ENCODE results near the gene RARG.

The RARG gene

DNA sequence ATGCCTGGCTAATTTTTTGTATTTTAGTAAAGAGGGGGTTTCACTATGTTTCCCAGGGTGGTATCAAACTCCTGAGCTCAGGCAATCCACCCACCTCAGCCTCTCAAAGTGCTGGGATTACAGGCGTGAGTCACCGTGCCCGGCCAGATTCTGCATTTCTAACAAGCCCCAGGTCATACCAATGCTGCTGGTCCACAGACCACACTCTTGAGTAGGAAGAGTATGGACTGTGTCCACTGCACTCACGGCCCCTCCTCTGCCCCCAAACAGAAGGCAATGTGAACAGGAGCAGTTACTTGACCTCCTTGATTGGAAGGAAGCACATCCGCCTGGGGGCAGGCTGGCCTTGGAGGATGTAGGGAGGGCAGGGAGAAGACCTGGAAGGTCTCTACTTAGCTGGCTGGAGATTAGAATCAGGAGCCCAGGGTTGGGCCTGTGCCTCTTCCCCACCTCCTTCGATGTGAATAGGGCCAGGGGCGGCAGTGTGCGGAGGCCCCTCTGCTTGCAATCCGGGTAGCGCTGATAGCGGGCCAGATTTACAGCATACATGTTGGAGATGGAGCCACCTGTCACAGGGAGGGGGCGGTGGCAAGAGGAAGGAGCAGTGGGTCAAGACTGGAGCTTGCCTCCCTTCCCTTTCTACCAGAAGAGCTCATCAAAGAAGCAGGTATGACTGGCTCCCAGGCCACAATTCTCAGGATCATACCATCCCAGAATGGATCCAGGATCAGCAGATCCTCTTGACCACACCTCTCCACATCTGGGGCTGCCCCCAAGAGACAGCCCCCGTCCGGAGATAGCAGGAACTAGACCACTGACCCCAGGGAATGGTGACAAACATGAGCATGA lies 60.9 kb downstream of the RARG start:
- TF ChIP-seq YY1 (IDR thresholded peaks at IDR 0.05; ENCODE audit: low read depth), result no peak
- TF ChIP-seq CEBPB (IDR thresholded peaks at IDR 0.05), result no peak
- no peak for TF ChIP-seq TEAD4 (IDR thresholded peaks at IDR 0.05)
- no peak for TF ChIP-seq NFIC (IDR thresholded peaks at IDR 0.05)
- no peak for TF ChIP-seq FOXM1 (IDR thresholded peaks at IDR 0.05; ENCODE audit: borderline replicate concordance, low read depth)
- TF ChIP-seq TAF1 (IDR thresholded peaks at IDR 0.05; ENCODE audit: low read depth), result no peak
- TF ChIP-seq, protein P1, sequence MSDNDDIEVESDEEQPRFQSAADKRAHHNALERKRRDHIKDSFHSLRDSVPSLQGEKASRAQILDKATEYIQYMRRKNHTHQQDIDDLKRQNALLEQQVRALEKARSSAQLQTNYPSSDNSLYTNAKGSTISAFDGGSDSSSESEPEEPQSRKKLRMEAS (IDR thresholded peaks at IDR 0.05), result no peak
- no peak for TF ChIP-seq CREB1 (IDR thresholded peaks at IDR 0.05; ENCODE audit: low read depth)
- TF ChIP-seq ZBTB7A (IDR thresholded peaks at IDR 0.05; ENCODE audit: low read depth), result no peak
- no peak for TF ChIP-seq EP300 (IDR thresholded peaks at IDR 0.05; ENCODE audit: borderline replicate concordance)
- no peak for TF ChIP-seq RAD21 (IDR thresholded peaks at IDR 0.05; ENCODE audit: low read depth)
- TF ChIP-seq, protein P2, sequence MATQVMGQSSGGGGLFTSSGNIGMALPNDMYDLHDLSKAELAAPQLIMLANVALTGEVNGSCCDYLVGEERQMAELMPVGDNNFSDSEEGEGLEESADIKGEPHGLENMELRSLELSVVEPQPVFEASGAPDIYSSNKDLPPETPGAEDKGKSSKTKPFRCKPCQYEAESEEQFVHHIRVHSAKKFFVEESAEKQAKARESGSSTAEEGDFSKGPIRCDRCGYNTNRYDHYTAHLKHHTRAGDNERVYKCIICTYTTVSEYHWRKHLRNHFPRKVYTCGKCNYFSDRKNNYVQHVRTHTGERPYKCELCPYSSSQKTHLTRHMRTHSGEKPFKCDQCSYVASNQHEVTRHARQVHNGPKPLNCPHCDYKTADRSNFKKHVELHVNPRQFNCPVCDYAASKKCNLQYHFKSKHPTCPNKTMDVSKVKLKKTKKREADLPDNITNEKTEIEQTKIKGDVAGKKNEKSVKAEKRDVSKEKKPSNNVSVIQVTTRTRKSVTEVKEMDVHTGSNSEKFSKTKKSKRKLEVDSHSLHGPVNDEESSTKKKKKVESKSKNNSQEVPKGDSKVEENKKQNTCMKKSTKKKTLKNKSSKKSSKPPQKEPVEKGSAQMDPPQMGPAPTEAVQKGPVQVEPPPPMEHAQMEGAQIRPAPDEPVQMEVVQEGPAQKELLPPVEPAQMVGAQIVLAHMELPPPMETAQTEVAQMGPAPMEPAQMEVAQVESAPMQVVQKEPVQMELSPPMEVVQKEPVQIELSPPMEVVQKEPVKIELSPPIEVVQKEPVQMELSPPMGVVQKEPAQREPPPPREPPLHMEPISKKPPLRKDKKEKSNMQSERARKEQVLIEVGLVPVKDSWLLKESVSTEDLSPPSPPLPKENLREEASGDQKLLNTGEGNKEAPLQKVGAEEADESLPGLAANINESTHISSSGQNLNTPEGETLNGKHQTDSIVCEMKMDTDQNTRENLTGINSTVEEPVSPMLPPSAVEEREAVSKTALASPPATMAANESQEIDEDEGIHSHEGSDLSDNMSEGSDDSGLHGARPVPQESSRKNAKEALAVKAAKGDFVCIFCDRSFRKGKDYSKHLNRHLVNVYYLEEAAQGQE (IDR thresholded peaks at IDR 0.05; ENCODE audit: low read depth), result no peak
- TF ChIP-seq EGR1 (IDR thresholded peaks at IDR 0.05), result no peak
- TF ChIP-seq, protein P3, sequence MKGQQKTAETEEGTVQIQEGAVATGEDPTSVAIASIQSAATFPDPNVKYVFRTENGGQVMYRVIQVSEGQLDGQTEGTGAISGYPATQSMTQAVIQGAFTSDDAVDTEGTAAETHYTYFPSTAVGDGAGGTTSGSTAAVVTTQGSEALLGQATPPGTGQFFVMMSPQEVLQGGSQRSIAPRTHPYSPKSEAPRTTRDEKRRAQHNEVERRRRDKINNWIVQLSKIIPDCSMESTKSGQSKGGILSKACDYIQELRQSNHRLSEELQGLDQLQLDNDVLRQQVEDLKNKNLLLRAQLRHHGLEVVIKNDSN (IDR thresholded peaks at IDR 0.05), result no peak
- TF ChIP-seq TCF12 (IDR thresholded peaks at IDR 0.05; ENCODE audit: low read depth), result no peak

DNA sequence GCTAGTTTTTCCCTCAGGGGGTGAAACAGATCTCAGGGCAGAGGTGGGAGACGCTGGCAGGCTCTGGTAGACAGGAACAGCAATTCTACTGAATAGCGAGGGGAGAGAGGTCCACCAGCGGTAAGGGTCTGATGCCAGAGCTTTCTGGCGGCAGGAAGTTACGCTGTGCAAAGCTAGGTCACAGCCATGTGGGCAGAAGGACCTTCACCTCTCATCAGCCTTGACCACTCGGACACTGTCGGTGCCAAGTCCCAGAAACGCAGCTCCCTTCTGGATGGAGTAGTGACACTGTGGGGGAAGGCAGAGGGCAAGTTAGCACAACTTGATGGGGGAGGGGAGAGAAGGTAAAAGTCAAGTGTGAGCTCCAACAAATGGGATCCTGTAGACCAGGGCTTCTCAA lies 61.8 kb downstream of the RARG start:
- TF ChIP-seq YY1 (IDR thresholded peaks at IDR 0.05; ENCODE audit: low read depth) (no peak), TAF1 (IDR thresholded peaks at IDR 0.05; ENCODE audit: low read depth) (no peak), CEBPB (IDR thresholded peaks at IDR 0.05) (no peak), ZBTB7A (IDR thresholded peaks at IDR 0.05; ENCODE audit: low read depth) (no peak), FOXM1 (IDR thresholded peaks at IDR 0.05; ENCODE audit: borderline replicate concordance, low read depth) (no peak), TEAD4 (IDR thresholded peaks at IDR 0.05) (no peak), TCF12 (IDR thresholded peaks at IDR 0.05; ENCODE audit: low read depth) (no peak), EP300 (IDR thresholded peaks at IDR 0.05; ENCODE audit: borderline replicate concordance) (no peak), CREB1 (IDR thresholded peaks at IDR 0.05; ENCODE audit: low read depth) (no peak), NFIC (IDR thresholded peaks at IDR 0.05) (no peak), EGR1 (IDR thresholded peaks at IDR 0.05) (no peak), RAD21 (IDR thresholded peaks at IDR 0.05; ENCODE audit: low read depth) (no peak)
- TF ChIP-seq, protein P1 (IDR thresholded peaks at IDR 0.05), result no peak
- TF ChIP-seq, protein P2 (IDR thresholded peaks at IDR 0.05; ENCODE audit: low read depth), result no peak
- TF ChIP-seq, protein P3 (IDR thresholded peaks at IDR 0.05), result no peak

DNA sequence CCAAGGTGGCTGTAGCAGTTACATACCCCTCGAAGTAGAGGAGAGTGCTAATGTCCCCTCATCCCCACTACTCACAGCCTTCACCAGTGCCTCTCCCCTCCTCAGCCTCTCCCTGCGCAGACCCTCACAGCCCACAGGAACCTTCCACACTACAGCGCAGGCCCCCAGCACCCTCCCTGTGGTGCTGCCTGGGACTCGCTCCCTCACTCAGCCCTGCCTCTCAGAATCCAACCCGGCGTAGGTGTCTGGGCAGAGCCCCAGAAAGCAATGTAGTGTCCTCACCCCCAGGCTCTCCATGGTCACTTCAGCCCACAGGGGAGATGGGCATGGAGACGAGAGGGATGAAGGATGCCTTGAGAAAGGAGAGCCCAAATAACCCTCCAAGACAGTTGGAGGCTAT lies 62.4 kb downstream of the RARG start:
- TF ChIP-seq ZBTB7A (IDR thresholded peaks at IDR 0.05; ENCODE audit: low read depth), result no peak
- TF ChIP-seq TCF12 (IDR thresholded peaks at IDR 0.05; ENCODE audit: low read depth), result no peak

DNA sequence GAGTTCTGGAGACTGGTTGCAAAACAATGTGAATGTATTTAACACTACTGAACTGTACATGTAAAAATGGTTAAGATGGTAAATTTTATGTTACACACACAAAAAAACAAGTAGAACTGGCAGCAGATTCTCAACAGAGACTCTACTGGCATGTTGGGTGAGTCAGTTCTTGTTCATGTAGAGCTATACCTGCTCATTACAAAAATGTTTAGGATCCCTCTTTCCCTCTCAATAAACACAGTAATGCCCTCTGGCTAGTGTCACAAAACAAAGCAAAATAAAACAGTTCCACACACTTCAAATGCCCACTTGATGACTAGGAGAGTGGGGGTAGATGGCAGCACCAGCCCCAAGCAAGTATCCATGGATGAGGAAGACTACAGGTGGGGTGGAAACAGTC lies 65.2 kb downstream of the RARG start:
- TF ChIP-seq YY1 (IDR thresholded peaks at IDR 0.05; ENCODE audit: low read depth), result no peak
- TF ChIP-seq EGR1 (IDR thresholded peaks at IDR 0.05), result no peak
- TF ChIP-seq NFIC (IDR thresholded peaks at IDR 0.05), result no peak
- TF ChIP-seq, protein P2 (IDR thresholded peaks at IDR 0.05; ENCODE audit: low read depth), result no peak

Data from Ishikawa (cell line).